Gastrocnemius medialis (tissue), 4 donors: Measurements from ENCODE around the gene GDI1.

Source experiments
- CTCF ChIP-seq, 5 experiments: fragments of 450-650 bp in 3 of 5; fragments of 200-600 bp in 2 of 5; sonication (generic) in 2 of 5; IDR thresholded peaks in 4 of 5; conservative IDR thresholded peaks in 1 of 5; 1 replicate in 4 of 5; 2 replicates in 1 of 5; pipeline ENCODE4 v1.5.1; 2016 to 2019; ENCODE audit warnings: antibody characterized with exemption in 5 of 5, mild to moderate bottlenecking in 3 of 5, moderate library complexity in 3 of 5
- POLR2A ChIP-seq, 2 donors: fragments of 450-650 bp; IDR thresholded peaks; one replicate each; pipeline ENCODE4 v1.6.1; 2017; ENCODE audit warnings: antibody characterized with exemption in 2 of 2, mild to moderate bottlenecking in 2 of 2, moderate library complexity in 2 of 2

DNA sequence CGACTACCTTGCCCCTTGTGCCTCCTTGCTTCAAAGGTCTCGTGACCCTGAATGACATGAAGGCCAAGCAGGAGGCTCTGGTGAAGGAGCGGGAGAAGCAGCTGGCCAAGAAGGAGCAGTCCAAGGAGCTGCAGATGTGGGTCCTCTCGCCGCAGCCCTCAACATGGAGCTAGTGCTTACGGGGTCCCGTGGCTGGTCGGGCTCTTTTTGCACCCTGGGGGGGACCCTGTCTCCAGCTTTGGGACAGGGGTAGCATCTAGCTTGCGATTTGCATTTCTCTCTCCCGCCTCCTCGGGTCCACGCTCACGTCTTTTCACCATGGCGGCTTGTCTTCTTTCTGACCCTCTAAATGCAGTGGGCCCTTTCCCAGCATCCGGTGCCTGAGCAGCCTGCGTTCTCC is 8.8 kb downstream of the GDI1 start:
- TF ChIP-seq POLR2A (IDR thresholded peaks at IDR 0.05) (no peak), CTCF (IDR thresholded peaks at IDR 0.05 in 4 of 5, conservative IDR thresholded peaks at IDR 0.05 in 1 of 5) (no peak)
